ENCODE measurements around the gene CIAPIN1. TPM values are rescaled to one million over a fixed set of nuclear protein-coding genes. Genes with fewer than 3 reads are reported as not detected.
"Not testable (repeated sequence)": the region's sequence is repeated elsewhere in the genome, so short reads cannot be mapped to it uniquely, and the experiment has no call there.

CIAPIN1 gene
- polyA plus RNA-seq, 10 donors = 48.7 to 67.3 (median 57.0) TPM

DNA sequence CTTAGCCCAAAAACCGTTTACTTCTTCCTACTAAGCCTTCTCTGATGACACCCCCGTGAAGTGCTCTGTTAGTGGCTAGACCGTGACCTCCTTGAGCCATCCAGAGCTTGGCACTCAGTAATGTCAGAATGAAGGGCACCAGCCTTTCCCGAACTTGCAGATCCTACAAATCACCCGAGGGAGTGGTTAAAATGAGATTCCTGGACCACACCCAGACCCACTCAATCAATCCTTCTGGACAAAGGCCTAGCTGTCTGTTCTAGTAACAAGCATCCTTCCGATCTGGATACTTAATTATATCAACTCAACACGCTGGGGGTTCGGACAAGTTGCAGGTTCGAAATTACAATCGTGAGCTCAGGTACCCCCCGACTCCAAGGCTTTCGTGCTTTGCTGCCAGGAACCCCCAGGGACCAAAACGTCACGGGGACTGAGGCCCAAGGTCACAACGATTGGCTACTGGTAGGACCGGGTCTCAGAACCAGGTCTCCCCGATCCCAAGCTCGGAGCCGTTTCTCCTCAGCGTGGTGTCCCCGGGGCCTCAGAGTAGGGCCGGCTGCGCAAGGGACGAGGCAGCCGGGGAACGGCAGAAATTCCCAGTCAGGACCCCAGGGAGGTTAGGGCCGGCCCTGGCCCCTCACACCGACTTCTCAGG, 527 bp downstream of the CIAPIN1 start:
- DNase-seq = peak in 2 of 3 donors; percentile 13 to 40

DNA sequence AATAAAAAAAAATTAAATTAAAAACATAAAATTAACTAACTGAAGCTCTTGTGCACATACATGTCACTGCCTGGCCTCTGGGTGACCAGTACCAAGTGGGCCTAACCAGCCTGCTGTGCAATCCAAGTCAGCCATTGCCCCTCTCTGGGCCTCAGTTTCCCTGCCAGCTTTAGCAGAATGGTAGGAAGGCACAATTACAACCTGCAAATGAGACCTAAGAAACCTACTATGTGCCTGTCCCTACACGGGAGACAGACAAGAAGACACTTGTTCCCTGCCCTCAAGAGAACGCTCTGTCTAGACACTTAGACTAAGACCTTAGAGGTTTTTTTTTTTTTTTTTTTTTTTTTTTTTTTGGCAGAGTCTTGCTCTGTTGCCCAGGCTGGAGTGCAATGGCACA, 1.7 kb downstream of the CIAPIN1 start:
- DNase-seq = no peak

DNA sequence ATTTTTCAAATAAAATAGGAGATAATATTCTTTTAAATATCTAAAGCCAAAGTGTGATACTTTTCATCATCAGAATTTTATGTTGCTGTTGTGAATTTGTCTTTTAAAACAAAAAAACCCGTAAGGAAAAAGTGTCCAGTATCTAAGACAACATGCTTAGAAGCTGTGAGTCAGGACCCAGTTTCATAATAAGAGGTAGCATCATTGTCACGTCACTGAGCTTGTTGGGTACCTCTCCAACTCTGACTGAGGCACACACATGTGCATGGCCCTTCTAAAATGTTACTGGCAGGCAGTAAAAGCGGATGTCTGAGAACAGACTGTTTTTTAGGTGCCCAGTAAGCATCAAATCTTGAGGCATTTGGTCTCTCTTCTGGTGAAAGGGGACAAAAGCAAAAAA, 2.5 kb downstream of the CIAPIN1 start:
- DNase-seq = no peak

DNA sequence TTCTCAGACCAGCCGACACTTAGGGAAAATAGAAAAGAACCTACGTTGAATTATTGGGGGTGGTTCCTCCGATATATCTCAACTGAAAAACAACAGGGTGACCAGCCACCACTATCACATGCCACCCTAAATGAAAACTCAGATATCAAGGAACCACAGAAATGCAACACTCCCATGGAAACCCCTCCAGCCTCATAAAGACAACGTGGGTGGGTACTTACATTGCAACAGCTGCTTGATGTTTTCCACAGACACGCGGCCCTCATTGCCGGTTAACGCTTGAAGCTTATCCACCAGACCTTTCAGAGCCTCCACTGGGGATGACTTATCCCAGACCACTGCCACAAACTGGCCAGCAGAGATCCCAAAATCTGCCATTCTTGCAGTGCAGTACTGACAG, 6.6 kb downstream of the CIAPIN1 start:
- not testable (repeated sequence) for DNase-seq

DNA sequence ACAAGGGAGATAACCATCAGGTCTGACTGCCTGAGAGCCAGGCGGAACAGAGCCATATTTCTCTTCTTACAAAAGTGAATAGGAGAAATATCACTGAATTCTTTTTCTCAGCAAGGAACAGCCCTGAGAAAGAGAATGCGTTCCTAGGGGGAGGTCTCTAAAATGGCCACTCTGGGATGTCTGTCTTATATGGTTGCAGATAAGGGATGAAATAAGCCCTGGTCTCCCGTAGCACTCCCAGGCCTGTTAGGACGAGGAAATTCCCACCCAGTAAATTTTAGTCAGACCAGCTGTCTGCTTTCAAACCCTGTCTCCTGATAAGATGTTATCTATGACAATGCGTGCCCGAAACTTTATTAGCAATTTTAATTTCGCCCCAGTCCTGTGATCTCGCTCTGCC, 7.2 kb downstream of the CIAPIN1 start:
- DNase-seq = not testable (repeated sequence)

DNA sequence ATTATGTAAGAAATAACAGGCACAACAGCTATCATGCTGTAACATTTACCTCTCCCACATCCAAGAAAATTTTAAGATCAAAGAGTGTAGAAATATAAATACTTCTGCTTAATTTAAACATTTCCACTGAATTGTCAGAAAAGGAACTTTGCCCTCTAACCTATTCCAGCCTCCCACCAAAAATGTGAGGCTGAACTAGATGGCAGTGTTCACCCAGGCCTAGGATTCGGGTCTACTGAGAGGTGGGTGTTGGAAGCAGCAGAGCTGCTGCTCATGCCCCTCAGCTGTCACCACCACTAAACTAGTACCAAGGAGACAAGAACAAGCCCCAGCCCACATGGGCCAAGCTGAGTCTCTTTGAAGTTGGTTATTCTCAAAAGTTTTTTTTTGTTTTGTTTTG, 11.3 kb downstream of the CIAPIN1 start:
- no peak for DNase-seq

DNA sequence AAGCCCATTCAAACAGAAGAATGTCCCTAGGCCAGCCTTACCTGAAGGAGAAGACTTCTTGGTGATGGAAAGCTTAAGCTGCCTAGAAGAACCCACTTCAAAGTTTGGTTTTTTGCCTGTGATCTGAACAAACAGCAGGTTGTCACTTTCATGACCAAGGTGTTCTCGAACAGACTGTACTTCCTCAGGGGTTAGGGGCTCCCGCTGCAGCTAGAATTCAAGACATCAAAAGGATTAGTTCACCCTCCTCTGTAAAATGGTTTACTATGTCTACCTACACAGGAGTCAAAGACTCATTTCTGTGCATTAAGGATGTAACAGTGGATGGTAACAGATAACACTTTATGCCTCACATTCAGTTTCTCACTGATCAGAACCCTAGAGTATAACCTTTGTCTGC, 13.2 kb downstream of the CIAPIN1 start:
- DNase-seq = no peak

DNA sequence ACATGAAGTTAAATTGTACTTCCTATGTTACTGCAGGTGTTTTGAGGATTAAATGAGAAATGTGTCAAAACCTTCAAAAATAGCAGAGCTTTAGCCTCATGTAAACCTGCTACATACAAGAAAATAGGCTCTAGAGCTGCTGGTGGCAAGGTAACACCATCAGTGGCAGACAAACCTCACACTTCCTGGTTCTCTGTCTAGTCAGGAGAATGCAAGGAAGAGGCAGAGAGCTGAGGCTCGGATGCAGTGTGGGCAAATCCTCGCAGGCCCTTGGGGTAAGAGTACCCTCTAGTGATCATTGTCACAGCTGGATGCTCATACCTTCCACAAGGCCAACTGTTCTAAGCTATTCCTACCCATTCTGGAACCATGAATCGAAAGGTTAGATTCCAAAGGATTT, 14.2 kb downstream of the CIAPIN1 start:
- DNase-seq = no peak

DNA sequence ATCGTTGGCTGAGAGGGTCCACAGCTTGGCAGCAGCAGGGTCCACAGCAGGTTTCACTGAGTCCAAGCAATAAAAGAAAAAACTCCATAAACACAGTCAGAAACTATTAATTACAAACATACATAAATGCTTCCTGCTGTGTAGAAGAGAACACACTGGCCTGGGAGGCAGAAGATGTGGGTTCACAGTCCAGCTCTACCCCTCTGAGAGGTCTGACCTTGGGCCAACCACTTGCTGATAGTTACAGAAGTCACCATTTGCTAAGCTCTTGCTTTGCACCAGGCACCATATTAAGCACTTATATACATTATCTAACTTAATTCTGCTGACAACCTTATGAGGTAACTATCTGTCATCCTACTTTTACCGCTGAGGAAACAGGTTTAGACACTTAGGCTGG, 14.7 kb downstream of the CIAPIN1 start:
- DNase-seq = no peak

DNA sequence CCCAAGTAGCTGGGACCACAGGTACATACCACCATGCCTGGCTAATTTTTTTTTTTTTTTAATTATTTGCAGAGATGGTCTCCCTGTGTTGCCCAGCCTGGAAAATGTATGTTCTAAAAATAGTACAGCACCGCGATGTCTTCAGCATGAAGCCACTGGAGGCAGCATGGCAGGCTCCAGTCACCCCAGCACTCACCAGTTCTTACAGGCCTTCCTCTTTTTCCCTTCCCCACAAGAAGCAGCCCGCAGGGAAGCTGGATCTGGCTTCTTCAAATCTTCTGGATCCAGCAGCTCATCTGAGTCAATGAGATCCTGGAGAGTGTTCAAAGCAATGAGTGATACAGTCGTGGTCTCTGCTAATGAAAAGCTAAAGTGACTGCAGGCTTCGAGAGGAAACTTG, 16.2 kb downstream of the CIAPIN1 start:
- no peak for DNase-seq

DNA sequence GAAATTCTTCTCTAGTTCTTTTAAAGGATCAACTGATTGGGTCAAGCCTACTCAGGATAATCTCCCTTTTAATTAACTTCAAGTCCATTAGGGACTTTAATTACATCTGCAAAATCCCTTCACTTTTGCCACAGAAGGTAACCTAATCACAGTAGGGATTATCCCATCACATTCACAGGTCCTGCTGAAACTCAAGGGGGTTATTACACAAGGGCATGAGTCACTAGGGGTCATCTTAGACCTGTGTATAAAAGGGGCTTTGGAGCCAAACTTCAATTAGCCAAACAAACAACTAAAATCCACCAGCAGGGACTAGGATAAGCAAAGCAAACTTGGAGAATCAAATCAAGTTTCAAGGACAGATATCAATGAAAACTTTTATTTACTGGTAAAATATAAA, 19.4 kb downstream of the CIAPIN1 start:
- no peak for DNase-seq

DNA sequence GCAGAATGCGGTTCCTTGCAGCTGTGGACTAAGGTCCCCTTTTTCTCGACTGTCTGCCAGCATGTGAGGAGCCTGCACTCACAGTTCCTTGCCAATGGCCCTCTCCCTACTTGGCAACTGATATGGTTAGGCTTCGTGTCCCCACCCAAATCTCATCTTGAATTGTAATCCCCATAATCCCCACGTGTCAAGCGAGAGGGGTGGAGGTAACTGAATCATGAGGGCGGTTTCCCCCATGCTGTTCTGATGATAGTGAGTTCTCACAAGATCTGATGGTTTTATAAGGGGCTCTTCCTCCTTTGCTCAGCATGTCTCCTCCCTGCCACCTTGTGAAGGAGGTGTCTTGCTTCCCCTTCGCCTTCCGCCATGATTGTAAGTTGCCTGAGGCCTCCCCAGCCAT, 19.9 kb downstream of the CIAPIN1 start:
- no peak for DNase-seq

DNA sequence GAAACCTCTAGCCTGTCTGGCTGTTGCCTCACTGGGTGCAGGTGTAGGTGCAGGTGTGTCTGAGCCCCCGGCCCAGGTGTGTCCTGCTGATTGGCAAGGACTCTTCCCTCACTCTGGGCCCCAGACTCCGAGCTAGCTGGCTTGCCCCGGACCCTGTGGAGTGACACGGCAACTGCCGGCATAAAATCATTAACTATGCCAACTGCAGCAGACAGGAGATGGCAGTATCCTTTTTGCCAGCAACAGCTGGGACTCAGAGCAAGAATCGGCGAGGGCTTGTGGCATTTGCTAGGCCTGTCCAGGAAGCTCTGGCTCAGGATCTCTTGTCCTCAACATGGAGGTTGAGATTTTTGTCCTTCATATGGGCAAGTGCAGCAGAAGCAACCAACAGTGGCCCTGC, 20.8 kb downstream of the CIAPIN1 start:
- DNase-seq = peak in 2 of 3 donors; percentile 33 to 44

DNA sequence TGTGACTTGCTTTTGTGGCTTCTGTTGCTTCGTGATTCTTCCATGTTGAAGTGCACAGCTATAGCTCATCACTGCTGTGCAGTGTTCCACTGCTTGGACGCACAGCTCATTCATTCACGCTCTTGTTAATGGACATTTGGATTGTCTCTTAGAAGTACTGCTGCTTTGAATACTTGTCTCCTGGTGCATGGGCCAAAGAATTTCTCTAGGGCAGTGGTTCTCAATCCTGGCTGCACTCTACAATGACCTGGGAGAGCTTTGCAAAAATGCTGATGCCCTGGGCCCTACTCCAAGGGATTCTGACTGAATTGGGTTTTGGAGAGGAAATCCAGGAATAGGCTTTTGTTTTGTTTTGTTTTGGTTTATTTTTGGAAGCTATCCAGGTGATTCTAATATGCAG, 22.6 kb downstream of the CIAPIN1 start:
- no peak for DNase-seq

DNA sequence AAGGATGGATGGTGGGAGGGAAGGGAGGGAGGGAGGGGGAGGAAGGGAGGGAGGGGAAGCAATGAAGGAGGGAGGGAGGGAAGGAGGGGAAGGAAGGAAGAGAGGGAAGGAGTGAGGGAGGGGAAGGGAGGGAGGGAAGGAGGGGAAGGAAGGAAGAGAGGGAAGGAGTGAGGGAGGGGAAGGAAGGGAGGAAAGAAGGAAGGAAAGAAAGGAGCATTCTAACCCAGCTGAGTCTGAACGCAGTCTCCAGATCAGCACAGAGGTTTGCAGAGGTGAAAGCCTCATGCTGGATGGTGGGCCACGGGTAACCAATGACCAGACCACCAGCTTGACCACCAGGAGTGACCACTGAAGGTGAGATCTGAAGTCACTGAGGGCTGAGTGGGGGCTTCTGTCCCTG, 24.0 kb downstream of the CIAPIN1 start:
- no peak for DNase-seq

DNA sequence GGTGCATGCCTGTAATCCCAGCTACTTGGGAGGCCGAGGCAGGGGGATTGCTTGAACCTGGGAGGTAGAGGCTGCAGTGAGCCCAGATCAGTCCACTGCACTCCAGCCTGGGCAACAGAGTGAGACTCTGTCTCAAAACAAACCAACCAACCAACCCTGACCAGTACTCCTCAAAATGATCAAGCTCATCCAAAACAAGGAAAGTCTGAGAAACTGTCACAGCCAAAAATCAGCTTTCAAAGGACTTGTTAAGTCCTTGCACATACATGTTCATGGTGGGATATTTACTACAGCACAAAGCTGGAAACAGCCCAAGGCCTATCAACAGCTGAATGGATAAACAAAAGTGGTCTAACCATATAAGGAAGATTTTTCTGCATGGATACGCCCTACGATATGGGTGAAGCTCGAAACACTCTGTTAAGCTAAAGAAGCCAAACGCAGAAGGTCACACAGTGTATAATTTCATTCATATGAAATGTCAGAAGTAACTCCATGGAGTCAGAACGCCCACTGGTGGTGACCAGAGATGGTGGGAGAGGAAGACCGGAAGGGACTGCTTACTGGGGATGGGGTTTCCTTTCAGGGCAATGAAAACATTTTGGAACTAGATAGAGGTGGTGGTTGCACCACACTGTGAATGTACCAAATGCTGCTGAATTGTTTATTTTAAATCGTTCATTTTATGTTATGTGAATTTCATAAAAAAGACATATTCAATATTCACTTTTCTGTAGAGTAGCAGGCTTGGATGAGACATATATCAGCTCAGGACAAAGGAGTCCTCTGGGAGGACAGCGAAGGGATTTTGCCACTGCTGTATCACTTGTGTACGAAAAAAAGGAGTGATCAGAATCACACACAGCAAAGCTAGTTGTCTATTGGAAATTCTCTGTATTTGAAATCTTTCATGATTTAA, 24.9 kb downstream of the CIAPIN1 start:
- peak; percentile 59 to 88 (median 78) for DNase-seq

DNA sequence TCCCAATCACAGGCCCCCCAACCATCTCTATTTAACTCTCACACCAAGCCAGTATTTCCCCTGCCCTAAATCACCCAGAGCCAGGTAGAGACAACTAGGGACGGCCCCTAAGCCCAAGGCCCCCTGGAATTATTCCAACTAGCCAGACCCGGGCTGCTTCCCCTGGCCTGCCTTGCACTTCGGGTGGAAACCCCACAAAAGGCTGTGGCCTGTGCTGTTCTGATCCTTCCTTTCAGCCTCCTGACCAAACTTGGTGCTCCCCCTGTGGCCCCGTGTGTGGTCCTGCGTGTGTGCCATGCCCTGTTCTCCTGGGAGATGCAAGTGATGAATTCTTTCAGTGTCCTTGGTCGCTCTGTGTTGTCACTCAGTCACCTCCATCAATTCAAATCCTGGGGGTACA, 27.7 kb downstream of the CIAPIN1 start:
- no peak for DNase-seq

DNA sequence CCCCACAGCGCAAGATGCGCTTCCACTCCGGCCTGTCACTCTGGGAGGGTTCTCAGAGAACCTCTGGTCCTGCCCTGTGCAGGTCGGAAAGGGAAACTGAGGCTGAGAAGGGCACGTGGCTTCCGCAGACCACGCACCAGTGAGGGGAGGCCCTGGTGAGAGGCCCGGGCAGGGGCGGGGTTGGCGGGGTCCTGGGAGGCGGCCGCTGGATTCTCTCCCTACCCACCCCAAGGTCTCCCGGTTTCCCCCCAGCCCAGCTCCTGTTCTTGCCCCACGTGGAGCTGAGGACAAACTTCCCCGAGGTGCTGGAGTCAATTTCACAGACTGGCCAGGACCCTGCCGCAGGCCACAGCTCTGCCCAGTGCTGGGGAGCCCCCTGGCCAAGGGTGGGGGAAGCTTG, 31.1 kb downstream of the CIAPIN1 start:
- no peak for DNase-seq

DNA sequence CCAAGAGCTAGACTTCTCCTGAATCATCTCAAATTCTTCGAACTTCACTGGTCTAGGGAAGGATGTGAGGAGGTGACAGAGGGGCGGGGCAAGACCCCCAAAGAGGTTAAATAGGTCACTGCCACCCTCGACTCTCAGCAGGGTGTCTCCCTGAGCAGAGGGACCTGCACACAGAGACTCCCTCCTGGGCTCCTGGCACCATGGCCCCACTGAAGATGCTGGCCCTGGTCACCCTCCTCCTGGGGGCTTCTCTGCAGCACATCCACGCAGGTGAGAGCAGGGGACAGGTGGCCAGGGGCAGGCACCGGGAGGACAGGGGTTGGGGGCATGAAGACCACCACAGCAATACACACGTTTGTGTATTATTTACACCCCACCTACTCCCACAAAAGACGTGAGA, 33.5 kb downstream of the CIAPIN1 start:
- no peak for DNase-seq

DNA sequence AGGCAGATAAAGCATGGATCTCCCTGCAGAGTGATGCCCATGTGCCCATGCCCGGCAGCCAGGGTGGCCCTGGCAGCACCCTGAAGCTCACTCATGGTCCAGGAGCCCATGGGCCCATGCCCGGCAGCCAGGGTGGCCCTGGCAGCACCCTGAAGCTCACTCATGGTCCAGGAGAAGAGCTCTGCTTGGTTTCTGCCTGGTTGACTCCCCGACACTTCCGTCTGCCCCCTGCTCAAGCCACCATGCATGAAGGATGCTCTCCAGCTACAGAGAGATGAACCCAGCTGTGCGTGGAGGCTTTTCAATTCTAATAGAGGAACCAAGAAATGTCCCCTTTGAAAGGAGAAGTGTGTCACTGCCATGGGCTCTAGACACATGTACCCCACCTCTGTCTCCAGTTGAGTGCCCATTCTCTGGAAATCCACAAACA, 33.9 kb downstream of the CIAPIN1 start:
- no peak for DNase-seq

DNA sequence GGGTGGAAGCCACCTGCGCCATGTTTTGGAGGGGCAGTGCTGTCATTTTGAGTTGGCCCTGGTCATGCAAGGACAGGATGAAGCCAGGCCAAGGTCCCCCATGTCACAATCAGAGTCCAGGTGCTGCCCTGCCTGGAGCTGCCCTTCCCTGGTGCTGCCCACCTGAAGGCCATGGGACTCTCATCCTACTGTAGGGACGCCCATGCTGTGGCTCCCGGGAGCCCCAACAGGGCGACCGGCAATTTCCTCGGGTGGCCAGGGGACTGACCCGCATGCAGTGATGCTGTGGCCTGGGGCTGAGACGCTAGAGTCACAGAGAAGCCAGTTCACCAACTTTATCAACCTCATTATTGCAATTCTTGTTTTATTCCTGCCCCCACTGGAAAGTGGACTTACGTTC, 34.6 kb downstream of the CIAPIN1 start:
- DNase-seq = no peak

DNA sequence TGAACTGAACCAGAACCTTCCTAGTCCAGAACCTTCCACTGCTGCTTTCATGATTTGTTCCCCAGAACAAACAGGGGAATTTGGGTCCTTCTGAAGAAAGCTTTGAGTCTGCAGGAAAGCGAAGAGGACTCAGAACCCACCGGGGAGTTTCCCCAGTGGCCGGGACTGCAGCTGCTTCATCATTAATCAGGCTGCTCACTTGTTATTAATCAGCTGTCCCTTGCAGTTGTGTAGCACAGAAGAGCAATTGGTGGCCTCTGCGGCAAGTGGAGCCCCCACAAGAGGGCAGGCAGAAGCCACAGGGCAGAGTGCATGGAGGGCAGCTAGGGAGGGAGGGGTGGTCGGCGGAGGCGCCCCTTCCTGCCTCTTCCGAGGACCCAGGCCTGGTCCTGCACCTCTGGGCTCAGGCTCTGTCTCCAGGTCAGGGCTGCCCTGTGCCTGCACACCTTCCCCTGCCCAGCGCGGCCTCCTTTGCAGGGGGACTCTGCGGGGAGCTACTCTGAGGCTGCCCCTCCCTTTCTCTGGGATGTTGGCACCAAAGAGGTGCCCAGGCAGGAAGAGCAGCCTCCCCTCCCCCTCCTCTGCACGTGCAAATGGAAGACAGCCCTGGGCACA, 35.7 kb downstream of the CIAPIN1 start:
- peak in 1 of 3 donors; percentile 33 for DNase-seq

All from muscle of back (tissue), 11 donors.